Measurements from ENCODE around the gene CDH4.
A peak's percentile ranks its signal among the peaks of the same experiment; 100 is the strongest.
"Not testable (repeated sequence)": the region's sequence is repeated elsewhere in the genome, so short reads cannot be mapped to it uniquely, and the experiment has no call there.

The CDH4 gene

GRCh38 chr20:61422636-61423425 lies 170.8 kb downstream of the CDH4 start:
- no peak for DNase-seq (ENCODE audit: low read depth)
- no peak overlapping the region for H3K4me3 ChIP-seq (ENCODE audit: low read depth, low read length)

- DNase-seq (ENCODE audit: low read depth) = no peak
- H3K4me3 ChIP-seq (ENCODE audit: low read depth, low read length) = no peak overlapping the region
These were observed 172.1 kb downstream of the CDH4 start for GRCh38 chr20:61424011-61424627.

- no peak overlapping the region for H3K4me3 ChIP-seq (ENCODE audit: low read depth, low read length)
- DNase-seq (ENCODE audit: low read depth) = no peak
These were observed 172.8 kb downstream of the CDH4 start for GRCh38 chr20:61424628-61425420.

GRCh38 chr20:61425541-61425991 lies 173.5 kb downstream of the CDH4 start:
- not testable (repeated sequence) for H3K4me3 ChIP-seq (ENCODE audit: low read depth, low read length); DNase-seq (ENCODE audit: low read depth)

GRCh38 chr20:61426352-61426751 lies 174.3 kb downstream of the CDH4 start:
- no peak overlapping the region for H3K4me3 ChIP-seq (ENCODE audit: low read depth, low read length)
- no peak for DNase-seq (ENCODE audit: low read depth)

GRCh38 chr20:61429458-61430227 lies 177.6 kb downstream of the CDH4 start:
- DNase-seq (ENCODE audit: low read depth) = no peak

GRCh38 chr20:61430228-61430624 lies 178.2 kb downstream of the CDH4 start:
- no peak for DNase-seq (ENCODE audit: low read depth)
- no peak overlapping the region for H3K4me3 ChIP-seq (ENCODE audit: low read depth, low read length)

More at GRCh38 chr20:61429458-61430227, 177.6 kb downstream of the CDH4 start:
- H3K4me3 ChIP-seq (ENCODE audit: low read depth, low read length) = no peak overlapping the region

GRCh38 chr20:61433176-61433575 lies 181.1 kb downstream of the CDH4 start:
- H3K4me3 ChIP-seq (ENCODE audit: low read depth, low read length) = no peak overlapping the region
- no peak for DNase-seq (ENCODE audit: low read depth)

GRCh38 chr20:61433816-61434215 lies 181.8 kb downstream of the CDH4 start:
- no peak for DNase-seq (ENCODE audit: low read depth)
- no peak overlapping the region for H3K4me3 ChIP-seq (ENCODE audit: low read depth, low read length)

- peak; percentile 58 for DNase-seq (ENCODE audit: low read depth)
- no peak overlapping the region for H3K4me3 ChIP-seq (ENCODE audit: low read depth, low read length)
These were observed 182.3 kb downstream of the CDH4 start for GRCh38 chr20:61434341-61434781.

- DNase-seq (ENCODE audit: low read depth) = no peak
These were observed 183.2 kb downstream of the CDH4 start for GRCh38 chr20:61435184-61435822.

GRCh38 chr20:61435823-61436220 lies 183.8 kb downstream of the CDH4 start:
- no peak for DNase-seq (ENCODE audit: low read depth)
- no peak overlapping the region for H3K4me3 ChIP-seq (ENCODE audit: low read depth, low read length)

More at GRCh38 chr20:61435184-61435822, 183.2 kb downstream of the CDH4 start:
- H3K4me3 ChIP-seq (ENCODE audit: low read depth, low read length) = no peak overlapping the region

GRCh38 chr20:61436283-61436666 lies 184.2 kb downstream of the CDH4 start:
- peak; percentile 87 for DNase-seq (ENCODE audit: low read depth)
- H3K4me3 ChIP-seq (ENCODE audit: low read depth, low read length) = no peak overlapping the region

GRCh38 chr20:61436667-61437279 lies 184.7 kb downstream of the CDH4 start:
- DNase-seq (ENCODE audit: low read depth) = peak; percentile 58

GRCh38 chr20:61437280-61438206 lies 185.5 kb downstream of the CDH4 start:
- DNase-seq (ENCODE audit: low read depth) = peak; percentile 98
- H3K4me3 ChIP-seq (ENCODE audit: low read depth, low read length) = no peak overlapping the region

More at GRCh38 chr20:61436667-61437279, 184.7 kb downstream of the CDH4 start:
- peak overlapping the region; percentile 9 for H3K4me3 ChIP-seq (ENCODE audit: low read depth, low read length)

GRCh38 chr20:61438285-61438684 lies 186.2 kb downstream of the CDH4 start:
- DNase-seq (ENCODE audit: low read depth) = no peak
- no peak overlapping the region for H3K4me3 ChIP-seq (ENCODE audit: low read depth, low read length)

GRCh38 chr20:61439251-61439650 lies 187.2 kb downstream of the CDH4 start:
- no peak for DNase-seq (ENCODE audit: low read depth)
- H3K4me3 ChIP-seq (ENCODE audit: low read depth, low read length) = no peak overlapping the region
